Measurements from ENCODE around the gene FURIN.

Gene FURIN

DNA sequence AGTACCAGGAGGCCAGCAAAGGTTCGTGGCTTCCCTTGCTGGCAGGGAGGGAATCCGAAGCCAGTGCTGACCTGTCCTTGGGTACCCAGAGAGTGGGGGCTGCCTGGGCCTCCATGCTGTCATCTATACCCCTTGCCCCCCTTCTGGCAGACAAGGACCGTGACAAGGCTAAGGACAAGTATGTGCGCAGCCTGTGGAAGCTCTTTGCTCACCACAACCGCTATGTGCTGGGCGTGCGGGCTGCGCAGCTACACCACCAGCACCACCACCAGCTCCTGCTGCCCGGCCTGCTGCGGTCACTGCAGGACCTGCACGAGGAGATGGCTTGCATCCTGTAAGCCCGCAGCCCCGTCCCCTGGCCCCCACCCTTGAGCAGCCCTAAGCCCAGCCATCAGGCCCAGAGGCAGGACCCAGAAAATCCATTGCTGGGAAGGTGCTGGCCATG, 18.7 kb downstream of the FURIN start:
- in situ Hi-C loops (cut with HindIII; ENCODE audit: low sequenced_read_pairs): no loop called here
- DNase-seq (ENCODE audit: low read depth, low spot score): no peak

DNA sequence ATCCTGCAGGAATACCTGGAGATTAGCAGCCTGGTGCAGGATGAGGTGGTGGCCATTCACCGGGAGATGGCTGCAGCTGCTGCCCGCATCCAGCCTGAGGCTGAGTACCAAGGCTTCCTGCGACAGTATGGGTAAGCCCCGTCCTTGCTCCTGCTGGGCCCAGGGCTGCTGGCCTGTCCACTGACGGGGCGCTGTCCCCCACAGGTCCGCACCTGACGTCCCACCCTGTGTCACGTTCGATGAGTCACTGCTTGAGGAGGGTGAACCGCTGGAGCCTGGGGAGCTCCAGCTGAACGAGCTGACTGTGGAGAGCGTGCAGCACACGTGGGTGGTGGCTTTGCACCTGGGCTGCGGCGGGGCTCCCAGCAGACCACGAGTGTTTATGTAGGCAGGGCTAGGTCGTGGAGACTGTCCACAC, 20.9 kb downstream of the FURIN start:
- no peak for DNase-seq (ENCODE audit: low read depth, low spot score)
- in situ Hi-C loops (cut with HindIII; ENCODE audit: low sequenced_read_pairs): no loop called here
- no peak overlapping the region for H3K4me3 ChIP-seq (ENCODE audit: low read depth, low read length)
- TF ChIP-seq, protein P1, sequence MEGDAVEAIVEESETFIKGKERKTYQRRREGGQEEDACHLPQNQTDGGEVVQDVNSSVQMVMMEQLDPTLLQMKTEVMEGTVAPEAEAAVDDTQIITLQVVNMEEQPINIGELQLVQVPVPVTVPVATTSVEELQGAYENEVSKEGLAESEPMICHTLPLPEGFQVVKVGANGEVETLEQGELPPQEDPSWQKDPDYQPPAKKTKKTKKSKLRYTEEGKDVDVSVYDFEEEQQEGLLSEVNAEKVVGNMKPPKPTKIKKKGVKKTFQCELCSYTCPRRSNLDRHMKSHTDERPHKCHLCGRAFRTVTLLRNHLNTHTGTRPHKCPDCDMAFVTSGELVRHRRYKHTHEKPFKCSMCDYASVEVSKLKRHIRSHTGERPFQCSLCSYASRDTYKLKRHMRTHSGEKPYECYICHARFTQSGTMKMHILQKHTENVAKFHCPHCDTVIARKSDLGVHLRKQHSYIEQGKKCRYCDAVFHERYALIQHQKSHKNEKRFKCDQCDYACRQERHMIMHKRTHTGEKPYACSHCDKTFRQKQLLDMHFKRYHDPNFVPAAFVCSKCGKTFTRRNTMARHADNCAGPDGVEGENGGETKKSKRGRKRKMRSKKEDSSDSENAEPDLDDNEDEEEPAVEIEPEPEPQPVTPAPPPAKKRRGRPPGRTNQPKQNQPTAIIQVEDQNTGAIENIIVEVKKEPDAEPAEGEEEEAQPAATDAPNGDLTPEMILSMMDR (IDR thresholded peaks at IDR 0.05; ENCODE audit: low read depth, low read length): no peak

More for the DNA sequence above, 18.7 kb downstream of the FURIN start:
- TF ChIP-seq, protein P1 (IDR thresholded peaks at IDR 0.05; ENCODE audit: low read depth, low read length): no peak
- H3K4me3 ChIP-seq (ENCODE audit: low read depth, low read length): no peak overlapping the region

DNA sequence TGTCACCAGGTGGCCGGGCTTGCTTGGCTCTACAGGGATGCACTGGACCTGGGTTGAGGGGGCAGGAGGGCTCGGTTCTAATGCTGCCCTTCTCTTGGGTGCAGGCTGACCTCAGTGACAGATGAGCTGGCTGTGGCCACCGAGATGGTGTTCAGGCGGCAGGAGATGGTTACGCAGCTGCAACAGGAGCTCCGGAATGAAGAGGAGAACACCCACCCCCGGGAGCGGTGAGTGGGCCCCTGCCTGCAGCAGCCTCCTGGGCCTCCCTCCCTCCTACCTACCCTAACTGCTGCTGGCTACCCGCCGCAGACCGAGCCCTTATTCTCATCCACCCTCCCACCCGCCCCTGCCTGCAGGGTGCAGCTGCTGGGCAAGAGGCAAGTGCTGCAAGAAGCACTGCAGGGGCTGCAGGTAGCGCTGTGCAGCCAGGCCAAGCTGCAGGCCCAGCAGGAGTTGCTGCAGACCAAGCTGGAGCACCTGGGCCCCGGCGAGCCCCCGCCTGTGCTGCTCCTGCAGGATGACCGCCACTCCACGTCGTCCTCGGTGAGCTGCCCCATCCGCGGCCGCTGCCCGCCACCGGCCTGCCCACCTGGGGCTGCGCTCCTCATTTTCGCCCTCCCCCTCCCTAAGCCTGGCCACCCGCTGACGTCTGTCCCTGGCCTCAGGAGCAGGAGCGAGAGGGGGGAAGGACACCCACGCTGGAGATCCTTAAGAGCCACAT, 21.5 kb downstream of the FURIN start:
- TF ChIP-seq, protein P1 (IDR thresholded peaks at IDR 0.05; ENCODE audit: low read depth, low read length): no peak
- DNase-seq (ENCODE audit: low read depth, low spot score): no peak
- in situ Hi-C loops (cut with HindIII; ENCODE audit: low sequenced_read_pairs): no loop called here
- H3K4me3 ChIP-seq (ENCODE audit: low read depth, low read length): no peak overlapping the region

DNA sequence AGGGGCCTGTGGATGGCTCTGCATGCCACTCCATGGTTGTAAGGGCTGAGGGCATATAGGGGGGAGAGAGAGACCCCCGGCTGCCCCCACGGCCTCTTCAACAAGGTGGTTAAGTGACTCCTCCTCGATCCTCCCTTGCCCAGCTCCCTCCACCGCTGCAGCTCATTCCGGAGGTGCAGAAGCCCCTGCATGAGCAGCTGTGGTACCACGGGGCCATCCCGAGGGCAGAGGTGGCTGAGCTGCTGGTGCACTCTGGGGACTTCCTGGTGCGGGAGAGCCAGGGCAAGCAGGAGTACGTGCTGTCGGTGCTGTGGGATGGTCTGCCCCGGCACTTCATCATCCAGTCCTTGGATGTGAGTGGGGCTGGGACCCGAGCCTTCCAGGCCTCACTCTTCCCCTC, 22.5 kb downstream of the FURIN start:
- DNase-seq (ENCODE audit: low read depth, low spot score): no peak
- TF ChIP-seq, protein P1 (IDR thresholded peaks at IDR 0.05; ENCODE audit: low read depth, low read length): no peak
- in situ Hi-C loops (cut with HindIII; ENCODE audit: low sequenced_read_pairs): no loop called here
- H3K4me3 ChIP-seq (ENCODE audit: low read depth, low read length): no peak overlapping the region

DNA sequence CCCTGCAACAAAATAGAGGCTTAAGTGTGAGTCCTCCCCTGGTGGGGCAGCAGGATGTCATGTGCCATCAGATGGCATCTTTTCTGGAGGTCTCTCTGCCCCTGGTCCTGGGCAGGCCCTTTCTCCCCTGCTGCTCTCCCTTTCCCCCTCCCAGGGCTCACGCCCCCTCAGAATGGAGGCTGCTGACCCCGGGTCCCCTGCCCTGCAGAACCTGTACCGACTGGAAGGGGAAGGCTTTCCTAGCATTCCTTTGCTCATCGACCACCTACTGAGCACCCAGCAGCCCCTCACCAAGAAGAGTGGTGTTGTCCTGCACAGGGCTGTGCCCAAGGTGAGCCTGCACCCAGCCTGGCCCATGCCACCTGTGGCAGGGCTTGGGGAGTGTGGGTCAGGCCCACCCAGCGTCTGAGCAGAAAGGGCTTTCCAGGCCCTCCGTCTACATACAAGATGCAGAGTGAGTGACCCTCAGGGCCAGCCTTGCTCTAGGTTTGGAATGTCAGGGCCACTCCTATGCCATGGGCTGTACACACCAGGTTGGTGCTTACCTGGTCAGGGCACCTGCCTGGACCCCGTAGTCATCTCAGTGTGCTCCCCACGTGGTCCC, 23.1 kb downstream of the FURIN start:
- TF ChIP-seq, protein P1 (IDR thresholded peaks at IDR 0.05; ENCODE audit: low read depth, low read length): no peak
- no peak for DNase-seq (ENCODE audit: low read depth, low spot score)
- in situ Hi-C loops (cut with HindIII; ENCODE audit: low sequenced_read_pairs): no loop called here
- H3K4me3 ChIP-seq (ENCODE audit: low read depth, low read length): no peak overlapping the region

DNA sequence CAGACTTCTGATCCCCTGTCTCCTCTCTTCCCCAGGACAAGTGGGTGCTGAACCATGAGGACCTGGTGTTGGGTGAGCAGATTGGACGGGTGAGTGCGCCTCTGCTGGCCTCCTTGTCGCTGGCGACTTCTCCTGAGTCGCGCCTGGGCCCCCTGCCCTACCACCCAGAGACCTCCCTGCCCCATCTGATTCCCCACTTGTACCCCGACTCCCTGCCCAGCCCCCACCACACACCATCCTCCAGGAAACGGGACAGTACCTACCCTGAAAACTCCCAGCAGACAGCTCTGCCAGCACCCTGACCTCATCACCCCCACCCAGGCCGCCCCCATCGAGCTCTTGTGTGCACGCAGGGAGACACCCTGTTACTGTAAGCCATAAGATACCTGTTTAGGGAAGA, 23.6 kb downstream of the FURIN start:
- H3K4me3 ChIP-seq (ENCODE audit: low read depth, low read length): no peak overlapping the region
- in situ Hi-C loops (cut with HindIII; ENCODE audit: low sequenced_read_pairs): no loop called here
- DNase-seq (ENCODE audit: low read depth, low spot score): no peak
- TF ChIP-seq, protein P1 (IDR thresholded peaks at IDR 0.05; ENCODE audit: low read depth, low read length): no peak

Data from astrocyte of the spinal cord (primary cell).